Lower leg skin (tissue), 3 donors: Measurements from ENCODE around the gene GPR87.

Experiments
- POLR2A ChIP-seq, 2 donors: fragments of 450-650 bp; IDR thresholded peaks; one replicate each; pipeline ENCODE4 v1.6.1; 2016 to 2017; ENCODE audit warnings: antibody characterized with exemption in 2 of 2, mild to moderate bottlenecking in 1 of 2, moderate library complexity in 1 of 2
- TF ChIP-seq, protein P1 (sequence below), 3 donors: fragments of 450-650 bp; IDR thresholded peaks; one replicate each; pipeline ENCODE4 v1.5.1; 2016; ENCODE audit warnings: antibody characterized with exemption in 3 of 3, mild to moderate bottlenecking in 3 of 3, moderate library complexity in 2 of 3

DNA sequence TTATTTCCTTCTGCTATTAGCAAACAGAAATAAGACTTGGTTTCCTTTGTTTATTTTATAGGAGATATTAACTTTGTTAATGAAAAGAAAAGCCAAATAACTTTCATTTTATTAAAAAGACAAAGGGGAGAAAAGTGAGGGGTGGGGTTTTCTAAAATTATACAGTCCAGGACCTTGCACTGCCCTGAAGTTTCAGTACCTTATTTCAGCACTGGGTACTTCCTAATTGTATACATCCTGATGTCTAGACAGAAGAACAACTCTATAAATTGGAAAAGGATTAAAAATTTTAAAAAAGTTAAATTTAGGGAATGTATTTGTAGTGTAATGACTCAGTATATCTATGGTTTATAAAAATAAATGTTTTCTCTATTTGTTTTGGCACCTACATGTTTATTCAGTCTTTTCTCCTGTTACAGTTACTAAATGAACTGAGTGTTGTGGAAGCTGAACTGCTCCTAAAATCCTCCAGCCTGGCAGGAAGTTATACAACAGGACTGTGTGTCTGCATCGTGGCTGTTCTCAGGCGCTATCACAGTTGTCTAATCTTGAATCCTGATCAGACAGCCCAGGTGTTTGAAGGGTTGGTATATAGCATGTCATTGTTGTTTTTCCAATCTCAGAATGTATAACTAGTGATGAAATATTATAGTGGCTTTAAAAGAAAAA, 40.3 kb upstream of the GPR87 start:
- TF ChIP-seq POLR2A (IDR thresholded peaks at IDR 0.05), result no peak
- TF ChIP-seq, protein P1, sequence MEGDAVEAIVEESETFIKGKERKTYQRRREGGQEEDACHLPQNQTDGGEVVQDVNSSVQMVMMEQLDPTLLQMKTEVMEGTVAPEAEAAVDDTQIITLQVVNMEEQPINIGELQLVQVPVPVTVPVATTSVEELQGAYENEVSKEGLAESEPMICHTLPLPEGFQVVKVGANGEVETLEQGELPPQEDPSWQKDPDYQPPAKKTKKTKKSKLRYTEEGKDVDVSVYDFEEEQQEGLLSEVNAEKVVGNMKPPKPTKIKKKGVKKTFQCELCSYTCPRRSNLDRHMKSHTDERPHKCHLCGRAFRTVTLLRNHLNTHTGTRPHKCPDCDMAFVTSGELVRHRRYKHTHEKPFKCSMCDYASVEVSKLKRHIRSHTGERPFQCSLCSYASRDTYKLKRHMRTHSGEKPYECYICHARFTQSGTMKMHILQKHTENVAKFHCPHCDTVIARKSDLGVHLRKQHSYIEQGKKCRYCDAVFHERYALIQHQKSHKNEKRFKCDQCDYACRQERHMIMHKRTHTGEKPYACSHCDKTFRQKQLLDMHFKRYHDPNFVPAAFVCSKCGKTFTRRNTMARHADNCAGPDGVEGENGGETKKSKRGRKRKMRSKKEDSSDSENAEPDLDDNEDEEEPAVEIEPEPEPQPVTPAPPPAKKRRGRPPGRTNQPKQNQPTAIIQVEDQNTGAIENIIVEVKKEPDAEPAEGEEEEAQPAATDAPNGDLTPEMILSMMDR (IDR thresholded peaks at IDR 0.05), result no peak
